T1000 (cell line): ENCODE measurements around the gene SPACA4.
"Not testable (repeated sequence)": the region's sequence is repeated elsewhere in the genome, so short reads cannot be mapped to it uniquely, and the experiment has no call there.

Experiments used
- DNase-seq: peaks from one replicate; lab custom pipeline; 2025; ENCODE audit warnings: mixed read lengths; lab: John Stamatoyannopoulos, UW

Gene SPACA4

GRCh38 chr19:48618916-48619691 lies 12.6 kb downstream of the SPACA4 start, which contains the start of the genes RPL18 and SPHK2:
Gene RPL18 (minus strand): TSS chr19:48619178. CDS start chr19:48619143, 35 bp downstream.
Gene SPHK2 (plus strand): TSS chr19:48619506. CDS start chr19:48620515, 1,009 bp downstream.
- DNase-seq = peak; percentile 98

- no peak for DNase-seq
Measured at GRCh38 chr19:48619692-48620585, 13.4 kb downstream of the SPACA4 start.

DNA sequence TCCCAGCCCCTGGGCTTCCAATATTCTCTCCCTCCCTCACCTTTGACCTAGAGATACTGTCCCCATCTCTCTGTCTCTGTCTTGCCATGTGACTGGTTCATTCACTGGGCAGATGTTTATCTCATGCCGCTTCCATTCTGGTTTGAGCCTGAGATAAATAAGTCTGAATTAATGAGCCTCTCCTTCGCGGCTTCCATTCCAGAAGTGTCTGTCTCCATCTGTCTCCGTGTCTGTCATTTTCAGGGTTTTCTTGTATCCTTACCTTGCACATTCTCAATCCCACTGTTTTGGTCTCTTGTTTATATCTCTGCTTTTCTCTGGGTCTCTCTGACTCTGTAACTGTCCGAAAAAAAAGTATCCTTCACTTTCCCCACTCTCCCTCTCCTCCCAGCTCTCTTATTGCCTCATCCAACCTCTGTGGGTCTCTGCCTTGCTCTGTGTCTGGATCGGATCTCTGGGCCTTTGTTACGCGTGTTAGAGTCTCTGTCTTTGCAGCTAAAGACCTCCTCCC lies 17.1 kb downstream of the SPACA4 start:
- DNase-seq = no peak

DNA sequence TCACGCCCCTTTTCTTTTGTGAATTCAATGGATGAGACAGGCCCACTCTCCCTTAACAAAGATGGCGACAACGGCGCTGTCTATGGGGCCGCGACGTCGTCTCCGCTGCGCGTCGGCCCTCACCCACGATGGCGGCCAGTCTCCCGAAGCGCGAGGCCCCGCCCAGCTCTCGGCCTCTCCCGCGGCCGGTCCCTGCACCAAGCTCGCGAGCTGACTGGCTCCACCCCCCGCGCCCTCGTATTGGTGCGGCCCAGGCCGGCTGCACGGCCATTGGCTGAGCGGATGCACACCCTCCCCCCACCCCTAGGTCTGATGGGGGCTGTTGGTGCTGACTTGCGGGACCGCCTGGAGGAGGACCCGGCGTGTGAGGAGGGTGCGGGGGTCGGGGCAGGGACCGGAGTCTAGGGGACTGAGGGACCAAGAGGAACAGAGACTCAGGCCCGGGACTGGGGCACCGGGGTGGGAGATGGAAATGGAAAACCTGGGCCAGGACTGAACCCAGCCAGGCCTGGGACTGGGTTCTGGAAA lies 17.6 kb downstream of the SPACA4 start:
- peak; percentile 93 for DNase-seq

DNA sequence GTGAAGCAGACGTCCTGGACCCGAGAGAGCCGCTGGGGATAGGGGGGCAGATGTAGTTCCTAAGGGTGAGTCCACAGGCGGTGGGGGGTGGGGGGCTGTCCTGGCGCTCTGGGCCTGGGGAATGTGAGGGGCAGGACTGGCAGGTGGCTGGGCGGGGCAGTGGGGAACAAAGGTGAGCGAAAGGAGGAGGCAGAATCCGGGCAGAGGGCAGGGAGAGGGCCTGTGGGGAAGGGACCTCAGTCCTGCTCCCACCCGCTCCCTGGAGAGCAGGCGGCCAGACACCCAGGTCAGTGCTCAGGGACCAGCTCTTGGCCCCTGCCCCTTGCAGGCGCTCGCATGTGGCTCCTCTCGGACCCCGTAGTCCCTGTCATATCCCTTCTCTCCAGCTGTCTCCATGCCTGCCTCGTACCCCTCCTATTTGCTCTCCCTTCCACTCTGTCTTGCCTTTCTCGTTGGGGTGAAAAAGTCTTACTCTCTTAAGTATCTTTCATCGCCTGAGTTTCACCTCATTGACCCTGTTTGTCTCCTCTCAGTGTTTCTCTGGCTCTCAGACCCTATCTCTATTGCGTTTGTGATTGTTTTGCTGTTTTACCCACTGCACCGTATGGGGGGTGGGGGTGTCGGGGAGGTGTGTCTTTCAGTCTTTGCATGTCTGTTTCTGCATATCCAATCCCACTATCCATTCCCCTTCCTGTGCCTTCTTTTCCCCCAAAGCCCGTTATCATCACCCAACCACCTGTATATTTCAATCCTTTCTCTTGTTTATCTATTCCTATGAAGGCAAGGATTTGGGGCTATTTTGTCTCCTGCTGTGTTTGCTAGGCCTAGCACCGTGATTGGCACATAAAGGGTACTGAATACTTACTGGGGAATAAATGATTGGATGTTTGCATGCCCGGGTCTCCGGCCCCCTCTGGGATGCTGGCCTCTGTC lies 18.5 kb downstream of the SPACA4 start:
- DNase-seq = no peak

DNA sequence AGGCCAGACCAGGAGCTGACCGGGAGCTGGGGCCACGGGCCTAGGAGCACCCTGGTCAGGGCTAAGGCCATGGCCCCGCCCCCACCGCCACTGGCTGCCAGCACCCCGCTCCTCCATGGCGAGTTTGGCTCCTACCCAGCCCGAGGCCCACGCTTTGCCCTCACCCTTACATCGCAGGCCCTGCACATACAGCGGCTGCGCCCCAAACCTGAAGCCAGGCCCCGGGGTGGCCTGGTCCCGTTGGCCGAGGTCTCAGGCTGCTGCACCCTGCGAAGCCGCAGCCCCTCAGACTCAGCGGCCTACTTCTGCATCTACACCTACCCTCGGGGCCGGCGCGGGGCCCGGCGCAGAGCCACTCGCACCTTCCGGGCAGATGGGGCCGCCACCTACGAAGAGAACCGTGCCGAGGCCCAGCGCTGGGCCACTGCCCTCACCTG lies 19.4 kb downstream of the SPACA4 start:
- DNase-seq = no peak

- DNase-seq = no peak
Measured at GRCh38 chr19:48627201-48627864, 20.8 kb downstream of the SPACA4 start.

DNA sequence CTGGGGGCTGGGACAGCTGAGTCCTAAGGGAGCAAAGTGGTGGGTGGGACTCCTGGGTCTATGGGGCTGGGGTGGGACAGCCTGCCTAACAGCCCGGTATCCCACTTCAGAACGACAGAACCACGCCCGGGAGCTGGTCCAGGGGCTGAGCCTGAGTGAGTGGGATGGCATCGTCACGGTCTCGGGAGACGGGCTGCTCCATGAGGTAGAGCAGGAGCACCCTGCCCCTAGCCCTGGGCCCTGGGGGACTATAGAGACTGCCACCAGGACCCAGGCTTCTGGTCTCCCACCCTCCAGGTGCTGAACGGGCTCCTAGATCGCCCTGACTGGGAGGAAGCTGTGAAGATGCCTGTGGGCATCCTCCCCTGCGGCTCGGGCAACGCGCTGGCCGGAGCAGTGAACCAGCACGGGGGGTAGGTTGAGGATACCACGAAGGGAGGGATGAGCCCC lies 21.3 kb downstream of the SPACA4 start:
- no peak for DNase-seq

- no peak for DNase-seq
Measured at GRCh38 chr19:48628486-48629296, 22.1 kb downstream of the SPACA4 start.

- no peak for DNase-seq
Measured at GRCh38 chr19:48629297-48629598, 22.7 kb downstream of the SPACA4 start.

DNA sequence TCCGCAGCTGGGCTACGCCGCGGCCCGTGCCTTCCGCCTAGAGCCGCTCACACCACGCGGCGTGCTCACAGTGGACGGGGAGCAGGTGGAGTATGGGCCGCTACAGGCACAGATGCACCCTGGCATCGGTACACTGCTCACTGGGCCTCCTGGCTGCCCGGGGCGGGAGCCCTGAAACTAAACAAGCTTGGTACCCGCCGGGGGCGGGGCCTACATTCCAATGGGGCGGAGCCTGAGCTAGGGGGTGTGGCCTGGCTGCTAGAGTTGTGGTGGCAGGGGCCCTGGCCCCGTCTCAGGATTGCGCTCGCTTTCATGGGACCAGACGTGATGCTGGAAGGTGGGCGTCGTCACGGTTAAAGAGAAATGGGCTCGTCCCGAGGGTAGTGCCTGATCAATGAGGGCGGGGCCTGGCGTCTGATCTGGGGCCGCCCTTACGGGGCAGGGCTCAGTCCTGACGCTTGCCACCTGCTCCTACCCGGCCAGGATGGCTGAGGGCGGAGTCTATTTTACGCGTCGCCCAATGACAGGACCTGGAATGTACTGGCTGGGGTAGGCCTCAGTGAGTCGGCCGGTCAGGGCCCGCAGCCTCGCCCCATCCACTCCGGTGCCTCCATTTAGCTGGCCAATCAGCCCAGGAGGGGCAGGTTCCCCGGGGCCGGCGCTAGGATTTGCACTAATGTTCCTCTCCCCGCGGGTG lies 23.2 kb downstream of the SPACA4 start:
- DNase-seq = no peak

- DNase-seq = no peak
Measured at GRCh38 chr19:48630296-48631063, 23.9 kb downstream of the SPACA4 start.

DNA sequence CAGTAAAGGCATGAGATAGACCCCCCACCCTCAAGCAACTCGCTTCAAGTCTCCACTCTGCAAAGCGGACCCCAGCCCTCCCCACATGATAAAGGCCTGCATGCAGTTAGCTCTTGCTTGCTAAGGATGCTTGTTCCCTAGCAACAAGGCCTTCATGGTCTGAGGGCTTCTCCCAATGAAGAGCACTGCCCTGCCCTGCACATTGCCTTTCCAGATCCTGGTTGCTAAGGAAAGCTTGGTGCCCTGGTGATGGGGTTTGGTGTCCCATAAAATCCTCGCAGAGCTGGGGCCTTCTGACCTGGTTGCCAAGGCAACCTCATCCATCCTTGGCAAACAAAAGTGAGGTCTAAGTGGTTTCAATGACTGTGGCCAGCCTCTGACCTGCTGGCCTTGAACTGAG lies 24.7 kb downstream of the SPACA4 start:
- DNase-seq = no peak

GRCh38 chr19:48632286-48632685 lies 25.7 kb downstream of the SPACA4 start:
- not testable (repeated sequence) for DNase-seq

GRCh38 chr19:48632692-48633147 lies 26.2 kb downstream of the SPACA4 start:
- no peak for DNase-seq

- DNase-seq = no peak
Measured at GRCh38 chr19:48633148-48634035, 26.9 kb downstream of the SPACA4 start.

- no peak for DNase-seq
Measured at GRCh38 chr19:48634036-48634342, 27.4 kb downstream of the SPACA4 start.
